SK-N-SH treated with all-trans-retinoic acid at 6 μM for 48 hours (cell line): ENCODE results near the gene CYP26C1.
A peak's percentile ranks its signal among the peaks of the same experiment; 100 is the strongest.

ENCODE experiments used
- ATAC-seq: fragments of 200-7000 bp; cut with Tn5 transposase; 3 replicates; pipeline ENCODE4 v1.9.1; 2020; ENCODE audit warnings: mild to moderate bottlenecking, moderate library complexity
- ARNTL ChIP-seq: fragments of 450-650 bp; formaldehyde crosslinking; IDR thresholded peaks from 2 replicates; pipeline ENCODE4 v1.5.0; 2020; ENCODE audit warnings: low read depth, mild to moderate bottlenecking, moderate library complexity, borderline replicate concordance
- BACH2 ChIP-seq: fragments of 250-450 bp; sonication (Bioruptor Pico); IDR thresholded peaks from 2 replicates; pipeline ENCODE4 v1.9.0; 2021; ENCODE audit warnings: mild to moderate bottlenecking, borderline replicate concordance
- GLIS3 ChIP-seq: fragments of 250-450 bp; sonication (Bioruptor Pico); IDR thresholded peaks from 2 replicates; pipeline ENCODE4 v1.5.0; 2020; ENCODE audit warnings: mild to moderate bottlenecking, moderate library complexity
- ISL1 ChIP-seq: fragments of 250-450 bp; sonication (Bioruptor Pico); IDR thresholded peaks from 2 replicates; pipeline ENCODE4 v2.1.2; 2022; ENCODE audit warnings: mild to moderate bottlenecking, moderate library complexity
- PPARA ChIP-seq: fragments of 250-450 bp; sonication (Bioruptor Pico); IDR thresholded peaks from 2 replicates; pipeline ENCODE4 v1.5.0; 2020; ENCODE audit warnings: mild to moderate bottlenecking, borderline replicate concordance
- RARB ChIP-seq: fragments of 250-450 bp; sonication (Bioruptor Pico); IDR thresholded peaks from 2 replicates; pipeline ENCODE4 v1.8.0; 2021; ENCODE audit warnings: mild to moderate bottlenecking, moderate library complexity
- TCF4 ChIP-seq: fragments of 250-450 bp; sonication (Bioruptor Pico); IDR thresholded peaks from 2 replicates; pipeline ENCODE4 v1.8.0; 2021; ENCODE audit warnings: mild to moderate bottlenecking, moderate library complexity, borderline replicate concordance
- ZFP3 ChIP-seq: fragments of 250-450 bp; sonication (Bioruptor Pico); IDR thresholded peaks from 2 replicates; pipeline ENCODE4 v1.5.0; 2020; ENCODE audit warnings: mild to moderate bottlenecking, moderate library complexity
- ZFP30 ChIP-seq: fragments of 450-650 bp; formaldehyde crosslinking; IDR thresholded peaks from 2 replicates; pipeline ENCODE4 v1.5.0; 2022; ENCODE audit warnings: mild to moderate bottlenecking, moderate library complexity
- ZNF565 ChIP-seq: fragments of 450-650 bp; formaldehyde crosslinking; conservative IDR thresholded peaks from 2 replicates; pipeline ENCODE4 v1.5.0; 2020; ENCODE audit warnings: low read depth, mild to moderate bottlenecking, moderate library complexity
- ZNF70 ChIP-seq: fragments of 450-650 bp; formaldehyde crosslinking; IDR thresholded peaks from 2 replicates; pipeline ENCODE4 v1.5.0; 2020; ENCODE audit warnings: mild to moderate bottlenecking, moderate library complexity
- TF ChIP-seq, protein P1 (sequence below): fragments of 250-450 bp; sonication (Bioruptor Pico); IDR thresholded peaks from 2 replicates; pipeline ENCODE4 v1.8.0; 2021; ENCODE audit warnings: low read depth, mild to moderate bottlenecking, moderate library complexity, borderline replicate concordance
- TF ChIP-seq, protein P2 (sequence below): fragments of 250-450 bp; sonication (Bioruptor Pico); IDR thresholded peaks from 2 replicates; pipeline ENCODE4 v1.5.1; 2021; ENCODE audit warnings: mild to moderate bottlenecking, moderate library complexity
- TF ChIP-seq, protein P3 (sequence below): fragments of 250-450 bp; sonication (Bioruptor Pico); IDR thresholded peaks from 2 replicates; pipeline ENCODE4 v1.5.0; 2020; ENCODE audit warnings: mild to moderate bottlenecking, moderate library complexity
- TF ChIP-seq, protein P4 (sequence below): fragments of 250-450 bp; sonication (Bioruptor Pico); IDR thresholded peaks from 2 replicates; pipeline ENCODE4 v1.5.1; 2020; ENCODE audit warnings: low read depth, mild to moderate bottlenecking, moderate library complexity
- TF ChIP-seq, protein P5 (sequence below): fragments of 250-450 bp; sonication (Bioruptor Pico); IDR thresholded peaks from 2 replicates; pipeline ENCODE4 v1.8.0; 2020; ENCODE audit warnings: mild to moderate bottlenecking, moderate library complexity, borderline replicate concordance

CYP26C1 gene

DNA sequence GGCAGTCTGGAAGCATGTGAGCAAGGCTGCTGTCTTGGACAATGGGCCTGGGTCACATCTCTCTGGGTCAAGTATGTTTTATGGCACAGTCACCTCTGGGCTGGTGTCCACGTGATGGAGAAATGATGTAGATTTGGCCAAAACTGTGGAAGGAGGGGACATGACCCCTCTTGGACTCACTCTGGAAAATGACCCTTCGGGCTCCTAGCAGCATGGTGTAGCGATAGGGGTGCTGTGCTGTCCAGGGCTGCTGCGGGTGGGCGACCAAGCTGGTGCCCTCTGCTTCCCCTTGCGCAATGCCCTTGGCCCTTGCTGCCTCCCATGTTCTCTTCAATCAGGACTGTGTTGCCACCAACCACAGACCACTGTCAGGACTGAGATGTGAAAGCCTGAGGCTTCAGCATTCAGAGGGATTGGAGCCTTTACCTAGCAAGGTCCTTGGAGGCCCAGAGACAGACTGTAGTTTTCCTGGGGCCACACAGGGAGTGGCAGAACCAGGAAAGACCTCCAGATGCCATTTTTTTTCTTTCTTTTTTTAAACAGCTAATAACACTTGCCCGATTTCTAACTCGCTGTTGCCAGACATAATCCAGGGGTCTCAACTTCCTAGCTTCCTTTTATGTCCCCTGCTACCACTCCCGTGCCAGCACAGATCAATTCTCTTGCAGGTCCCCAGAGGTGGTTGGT is 19.2 kb downstream of the CYP26C1 start:
- TF ChIP-seq, protein P1, sequence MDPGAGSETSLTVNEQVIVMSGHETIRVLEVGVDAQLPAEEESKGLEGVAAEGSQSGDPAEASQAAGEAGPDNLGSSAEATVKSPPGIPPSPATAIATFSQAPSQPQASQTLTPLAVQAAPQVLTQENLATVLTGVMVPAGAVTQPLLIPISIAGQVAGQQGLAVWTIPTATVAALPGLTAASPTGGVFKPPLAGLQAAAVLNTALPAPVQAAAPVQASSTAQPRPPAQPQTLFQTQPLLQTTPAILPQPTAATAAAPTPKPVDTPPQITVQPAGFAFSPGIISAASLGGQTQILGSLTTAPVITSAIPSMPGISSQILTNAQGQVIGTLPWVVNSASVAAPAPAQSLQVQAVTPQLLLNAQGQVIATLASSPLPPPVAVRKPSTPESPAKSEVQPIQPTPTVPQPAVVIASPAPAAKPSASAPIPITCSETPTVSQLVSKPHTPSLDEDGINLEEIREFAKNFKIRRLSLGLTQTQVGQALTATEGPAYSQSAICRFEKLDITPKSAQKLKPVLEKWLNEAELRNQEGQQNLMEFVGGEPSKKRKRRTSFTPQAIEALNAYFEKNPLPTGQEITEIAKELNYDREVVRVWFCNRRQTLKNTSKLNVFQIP (CRISPR knock-in tag), result no peak
- TF ChIP-seq, protein P2, sequence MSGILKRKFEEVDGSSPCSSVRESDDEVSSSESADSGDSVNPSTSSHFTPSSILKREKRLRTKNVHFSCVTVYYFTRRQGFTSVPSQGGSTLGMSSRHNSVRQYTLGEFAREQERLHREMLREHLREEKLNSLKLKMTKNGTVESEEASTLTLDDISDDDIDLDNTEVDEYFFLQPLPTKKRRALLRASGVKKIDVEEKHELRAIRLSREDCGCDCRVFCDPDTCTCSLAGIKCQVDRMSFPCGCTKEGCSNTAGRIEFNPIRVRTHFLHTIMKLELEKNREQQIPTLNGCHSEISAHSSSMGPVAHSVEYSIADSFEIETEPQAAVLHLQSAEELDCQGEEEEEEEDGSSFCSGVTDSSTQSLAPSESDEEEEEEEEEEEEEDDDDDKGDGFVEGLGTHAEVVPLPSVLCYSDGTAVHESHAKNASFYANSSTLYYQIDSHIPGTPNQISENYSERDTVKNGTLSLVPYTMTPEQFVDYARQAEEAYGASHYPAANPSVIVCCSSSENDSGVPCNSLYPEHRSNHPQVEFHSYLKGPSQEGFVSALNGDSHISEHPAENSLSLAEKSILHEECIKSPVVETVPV (CRISPR knock-in tag), result 0 out of 2 replicates have a peak, but pooled peaks have one; percentile 7
- TF ChIP-seq ARNTL (peak; percentile 56; the same call in 1 of the 2 replicates), TCF4 (CRISPR knock-in tag) (peak; percentile 23), ZFP30 (peak; percentile 59), BACH2 (CRISPR knock-in tag) (no peak), RARB (no peak), GLIS3 (peak; percentile 94)
- TF ChIP-seq, protein P3, sequence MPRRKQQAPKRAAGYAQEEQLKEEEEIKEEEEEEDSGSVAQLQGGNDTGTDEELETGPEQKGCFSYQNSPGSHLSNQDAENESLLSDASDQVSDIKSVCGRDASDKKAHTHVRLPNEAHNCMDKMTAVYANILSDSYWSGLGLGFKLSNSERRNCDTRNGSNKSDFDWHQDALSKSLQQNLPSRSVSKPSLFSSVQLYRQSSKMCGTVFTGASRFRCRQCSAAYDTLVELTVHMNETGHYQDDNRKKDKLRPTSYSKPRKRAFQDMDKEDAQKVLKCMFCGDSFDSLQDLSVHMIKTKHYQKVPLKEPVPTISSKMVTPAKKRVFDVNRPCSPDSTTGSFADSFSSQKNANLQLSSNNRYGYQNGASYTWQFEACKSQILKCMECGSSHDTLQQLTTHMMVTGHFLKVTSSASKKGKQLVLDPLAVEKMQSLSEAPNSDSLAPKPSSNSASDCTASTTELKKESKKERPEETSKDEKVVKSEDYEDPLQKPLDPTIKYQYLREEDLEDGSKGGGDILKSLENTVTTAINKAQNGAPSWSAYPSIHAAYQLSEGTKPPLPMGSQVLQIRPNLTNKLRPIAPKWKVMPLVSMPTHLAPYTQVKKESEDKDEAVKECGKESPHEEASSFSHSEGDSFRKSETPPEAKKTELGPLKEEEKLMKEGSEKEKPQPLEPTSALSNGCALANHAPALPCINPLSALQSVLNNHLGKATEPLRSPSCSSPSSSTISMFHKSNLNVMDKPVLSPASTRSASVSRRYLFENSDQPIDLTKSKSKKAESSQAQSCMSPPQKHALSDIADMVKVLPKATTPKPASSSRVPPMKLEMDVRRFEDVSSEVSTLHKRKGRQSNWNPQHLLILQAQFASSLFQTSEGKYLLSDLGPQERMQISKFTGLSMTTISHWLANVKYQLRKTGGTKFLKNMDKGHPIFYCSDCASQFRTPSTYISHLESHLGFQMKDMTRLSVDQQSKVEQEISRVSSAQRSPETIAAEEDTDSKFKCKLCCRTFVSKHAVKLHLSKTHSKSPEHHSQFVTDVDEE (CRISPR knock-in tag), result peak; percentile 6; the same call in 1 of the 2 replicates
- TF ChIP-seq, protein P4, sequence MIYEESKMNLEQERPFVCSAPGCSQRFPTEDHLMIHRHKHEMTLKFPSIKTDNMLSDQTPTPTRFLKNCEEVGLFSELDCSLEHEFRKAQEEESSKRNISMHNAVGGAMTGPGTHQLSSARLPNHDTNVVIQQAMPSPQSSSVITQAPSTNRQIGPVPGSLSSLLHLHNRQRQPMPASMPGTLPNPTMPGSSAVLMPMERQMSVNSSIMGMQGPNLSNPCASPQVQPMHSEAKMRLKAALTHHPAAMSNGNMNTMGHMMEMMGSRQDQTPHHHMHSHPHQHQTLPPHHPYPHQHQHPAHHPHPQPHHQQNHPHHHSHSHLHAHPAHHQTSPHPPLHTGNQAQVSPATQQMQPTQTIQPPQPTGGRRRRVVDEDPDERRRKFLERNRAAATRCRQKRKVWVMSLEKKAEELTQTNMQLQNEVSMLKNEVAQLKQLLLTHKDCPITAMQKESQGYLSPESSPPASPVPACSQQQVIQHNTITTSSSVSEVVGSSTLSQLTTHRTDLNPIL (CRISPR knock-in tag), result peak; percentile 23; the same call in 1 of the 2 replicates
- peak; percentile 36 for ATAC-seq

DNA sequence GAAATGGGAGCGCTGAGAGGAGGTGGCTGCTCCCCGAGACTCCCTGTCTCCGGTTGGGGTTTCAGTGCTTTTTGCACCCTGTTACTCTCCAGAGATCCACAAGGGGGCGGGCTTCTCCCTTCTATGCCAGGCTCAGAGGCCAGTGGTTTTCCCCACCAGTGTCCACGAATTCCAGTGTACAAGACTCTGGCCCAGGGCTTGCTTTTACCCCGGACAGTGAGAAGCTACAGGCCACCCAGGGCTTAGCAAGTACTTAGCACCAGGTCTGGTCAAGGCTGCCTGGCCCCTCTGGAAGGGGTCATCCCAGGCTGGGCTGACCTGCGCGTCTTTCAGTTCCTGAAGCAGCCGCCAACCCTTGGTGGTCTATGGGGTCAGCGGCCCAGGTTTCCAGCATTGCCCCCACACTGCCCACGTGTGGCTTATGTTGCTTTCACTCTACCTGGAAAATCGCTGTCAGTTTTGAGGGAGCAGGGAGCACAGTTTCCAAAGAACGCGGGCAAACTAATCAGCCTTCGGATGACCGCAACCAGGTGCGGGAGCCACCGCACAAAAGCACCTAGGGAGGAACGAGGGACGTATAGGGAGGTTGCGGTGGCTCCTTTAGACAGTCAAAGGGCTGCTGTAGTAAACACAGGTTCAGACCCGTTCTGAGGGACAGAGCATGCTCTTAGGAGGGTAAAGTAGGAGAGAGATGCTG is 19.9 kb downstream of the CYP26C1 start:
- peak; percentile 90 for ATAC-seq
- TF ChIP-seq RARB, result no peak
- no peak for TF ChIP-seq ISL1
- TF ChIP-seq, protein P3 (CRISPR knock-in tag), result 0 out of 2 replicates have a peak, but pooled peaks have one; percentile 22
- no peak for TF ChIP-seq ZNF70 (CRISPR knock-in tag)
- no peak for TF ChIP-seq PPARA (CRISPR knock-in tag)
- no peak for TF ChIP-seq ARNTL
- 0 out of 2 replicates have a peak, but pooled peaks have one; percentile 9 for TF ChIP-seq GLIS3
- no peak for TF ChIP-seq TCF4 (CRISPR knock-in tag)
- TF ChIP-seq, protein P1 (CRISPR knock-in tag), result no peak
- TF ChIP-seq ZFP30, result peak; percentile 11; the same call in 1 of the 2 replicates
- TF ChIP-seq ZNF565 (CRISPR knock-in tag), result no peak
- no peak for TF ChIP-seq ZFP3 (CRISPR knock-in tag)
- TF ChIP-seq, protein P5, sequence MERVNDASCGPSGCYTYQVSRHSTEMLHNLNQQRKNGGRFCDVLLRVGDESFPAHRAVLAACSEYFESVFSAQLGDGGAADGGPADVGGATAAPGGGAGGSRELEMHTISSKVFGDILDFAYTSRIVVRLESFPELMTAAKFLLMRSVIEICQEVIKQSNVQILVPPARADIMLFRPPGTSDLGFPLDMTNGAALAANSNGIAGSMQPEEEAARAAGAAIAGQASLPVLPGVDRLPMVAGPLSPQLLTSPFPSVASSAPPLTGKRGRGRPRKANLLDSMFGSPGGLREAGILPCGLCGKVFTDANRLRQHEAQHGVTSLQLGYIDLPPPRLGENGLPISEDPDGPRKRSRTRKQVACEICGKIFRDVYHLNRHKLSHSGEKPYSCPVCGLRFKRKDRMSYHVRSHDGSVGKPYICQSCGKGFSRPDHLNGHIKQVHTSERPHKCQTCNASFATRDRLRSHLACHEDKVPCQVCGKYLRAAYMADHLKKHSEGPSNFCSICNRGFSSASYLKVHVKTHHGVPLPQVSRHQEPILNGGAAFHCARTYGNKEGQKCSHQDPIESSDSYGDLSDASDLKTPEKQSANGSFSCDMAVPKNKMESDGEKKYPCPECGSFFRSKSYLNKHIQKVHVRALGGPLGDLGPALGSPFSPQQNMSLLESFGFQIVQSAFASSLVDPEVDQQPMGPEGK, result no peak
